ENCODE results near the gene STK32C.

- no peak for TF ChIP-seq REST (IDR thresholded peaks at IDR 0.05)
- TF ChIP-seq RCOR1 (IDR thresholded peaks at IDR 0.05; ENCODE audit: low read depth, low read length): no peak
- no peak for TF ChIP-seq ZNF302 (CRISPR knock-in tag; IDR thresholded peaks at IDR 0.05)
- no peak for TF ChIP-seq HMGXB4 (CRISPR knock-in tag; IDR thresholded peaks at IDR 0.05; ENCODE audit: borderline replicate concordance)
- TF ChIP-seq CTCF (IDR thresholded peaks at IDR 0.05): no peak
- no peak for TF ChIP-seq HDAC2 (IDR thresholded peaks at IDR 0.05)
- no peak for TF ChIP-seq JUN (IDR thresholded peaks at IDR 0.05)
- TF ChIP-seq POLR2A (IDR thresholded peaks at IDR 0.05; ENCODE audit: low read length): no peak
- no peak for TF ChIP-seq CBX8 (IDR thresholded peaks at IDR 0.05)
Measured at GRCh38 chr10:132243626-132244025, 64.1 kb downstream of the STK32C start.

Data from A549 (cell line).